ENCODE measurements around the gene EZR.

Gene EZR
- total RNA-seq, result 670 to 893 reads per million in 2 donors

GRCh38 chr6:158819213-158819976 lies at the start of gene EZR:
Gene EZR, minus strand, starts transcription at chr6:158819368. Its CDS starts 1,275 bp downstream, at chr6:158818093.
- DNase-seq, result peak; percentile 77

GRCh38 chr6:158868122-158868480 lies 48.9 kb upstream of the EZR start:
- no peak for DNase-seq

- DNase-seq, result no peak
These were observed 48.4 kb upstream of the EZR start for GRCh38 chr6:158867381-158868121.

GRCh38 chr6:158865769-158866168 lies 46.6 kb upstream of the EZR start:
- DNase-seq, result no peak

- no peak for DNase-seq
These were observed 44.5 kb upstream of the EZR start for GRCh38 chr6:158863646-158864045.

GRCh38 chr6:158861686-158862381 lies 42.7 kb upstream of the EZR start:
- DNase-seq, result no peak

- DNase-seq, result no peak
These were observed 41.2 kb upstream of the EZR start for GRCh38 chr6:158860279-158860865.

- no peak for DNase-seq
These were observed 37.1 kb upstream of the EZR start for GRCh38 chr6:158856261-158856660.

- DNase-seq, result no peak
These were observed 35.3 kb upstream of the EZR start for GRCh38 chr6:158854214-158855101.

GRCh38 chr6:158853880-158854213 lies 34.7 kb upstream of the EZR start:
- no peak for DNase-seq

- DNase-seq, result peak; percentile 33
These were observed 34.1 kb upstream of the EZR start for GRCh38 chr6:158853072-158853879.

GRCh38 chr6:158852312-158853071 lies 33.3 kb upstream of the EZR start:
- no peak for DNase-seq

- DNase-seq, result no peak
These were observed 31.6 kb upstream of the EZR start for GRCh38 chr6:158850807-158851115.

- DNase-seq, result no peak
These were observed 31.0 kb upstream of the EZR start for GRCh38 chr6:158849899-158850806.

- no peak for DNase-seq
These were observed 29.3 kb upstream of the EZR start for GRCh38 chr6:158848490-158848895.

- DNase-seq, result no peak
These were observed 28.6 kb upstream of the EZR start for GRCh38 chr6:158847786-158848185.

- DNase-seq, result no peak
These were observed 27.9 kb upstream of the EZR start for GRCh38 chr6:158847012-158847529.

- no peak for DNase-seq
These were observed 24.8 kb upstream of the EZR start for GRCh38 chr6:158843751-158844683.
